ENCODE results near the gene FAM237A. TPM values are rescaled to one million over a fixed set of nuclear protein-coding genes. Genes with fewer than 3 reads are reported as not detected.
A peak's percentile ranks its signal among the peaks of the same experiment; 100 is the strongest.

FAM237A gene
- total RNA-seq, 1 donor: not detected

- H3K36me3 ChIP-seq (ENCODE audit: insufficient read depth, low read length): no peaks in the 10 kb centered on the region
- no peak overlapping the region for H2AFZ ChIP-seq (ENCODE audit: low read length)
- no peaks in the 10 kb centered on the region for H3K27me3 ChIP-seq (ENCODE audit: insufficient read depth, low read length)
- peak; percentile 54 for DNase-seq (ENCODE audit: insufficient read length, low spot score, missing footprints)
- H3K4me1 ChIP-seq (ENCODE audit: insufficient read depth, low read length): no peaks in the 10 kb centered on the region
- no peak overlapping the region for H3K4me3 ChIP-seq (ENCODE audit: insufficient read depth, low read length)
- H3K4me2 ChIP-seq (ENCODE audit: insufficient read depth, low read length): no peak overlapping the region
- no peaks in the 10 kb centered on the region for H3K79me2 ChIP-seq (ENCODE audit: insufficient read depth, low read length)
- H3K9me3 ChIP-seq (ENCODE audit: low read depth, low read length): no peaks in the 10 kb centered on the region
- TF ChIP-seq, protein P1, sequence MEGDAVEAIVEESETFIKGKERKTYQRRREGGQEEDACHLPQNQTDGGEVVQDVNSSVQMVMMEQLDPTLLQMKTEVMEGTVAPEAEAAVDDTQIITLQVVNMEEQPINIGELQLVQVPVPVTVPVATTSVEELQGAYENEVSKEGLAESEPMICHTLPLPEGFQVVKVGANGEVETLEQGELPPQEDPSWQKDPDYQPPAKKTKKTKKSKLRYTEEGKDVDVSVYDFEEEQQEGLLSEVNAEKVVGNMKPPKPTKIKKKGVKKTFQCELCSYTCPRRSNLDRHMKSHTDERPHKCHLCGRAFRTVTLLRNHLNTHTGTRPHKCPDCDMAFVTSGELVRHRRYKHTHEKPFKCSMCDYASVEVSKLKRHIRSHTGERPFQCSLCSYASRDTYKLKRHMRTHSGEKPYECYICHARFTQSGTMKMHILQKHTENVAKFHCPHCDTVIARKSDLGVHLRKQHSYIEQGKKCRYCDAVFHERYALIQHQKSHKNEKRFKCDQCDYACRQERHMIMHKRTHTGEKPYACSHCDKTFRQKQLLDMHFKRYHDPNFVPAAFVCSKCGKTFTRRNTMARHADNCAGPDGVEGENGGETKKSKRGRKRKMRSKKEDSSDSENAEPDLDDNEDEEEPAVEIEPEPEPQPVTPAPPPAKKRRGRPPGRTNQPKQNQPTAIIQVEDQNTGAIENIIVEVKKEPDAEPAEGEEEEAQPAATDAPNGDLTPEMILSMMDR (IDR thresholded peaks at IDR 0.05; ENCODE audit: extremely low read depth, low read depth, low read length): peak; percentile 63
- no peak overlapping the region for H3K27ac ChIP-seq (ENCODE audit: low read depth, low read length)
- no peaks in the 10 kb centered on the region for H4K20me1 ChIP-seq (ENCODE audit: insufficient read depth, low read length)
These were observed 51.3 kb downstream of the FAM237A start for GRCh38 chr2:206693399-206694137.

- H3K4me3 ChIP-seq (ENCODE audit: insufficient read depth, low read length): no peak overlapping the region
- no peaks in the 10 kb centered on the region for H3K9me3 ChIP-seq (ENCODE audit: low read depth, low read length)
- peaks cover 4% of the 10 kb centered on the region for H3K27me3 ChIP-seq (ENCODE audit: insufficient read depth, low read length)
- TF ChIP-seq, protein P1 (IDR thresholded peaks at IDR 0.05; ENCODE audit: extremely low read depth, low read depth, low read length): no peak
- no peak for DNase-seq (ENCODE audit: insufficient read length, low spot score, missing footprints)
- H4K20me1 ChIP-seq (ENCODE audit: insufficient read depth, low read length): no peaks in the 10 kb centered on the region
- no peaks in the 10 kb centered on the region for H3K79me2 ChIP-seq (ENCODE audit: insufficient read depth, low read length)
- no peaks in the 10 kb centered on the region for H3K36me3 ChIP-seq (ENCODE audit: insufficient read depth, low read length)
- no peak overlapping the region for H2AFZ ChIP-seq (ENCODE audit: low read length)
- no peak overlapping the region for H3K27ac ChIP-seq (ENCODE audit: low read depth, low read length)
- no peaks in the 10 kb centered on the region for H3K4me1 ChIP-seq (ENCODE audit: insufficient read depth, low read length)
- no peak overlapping the region for H3K4me2 ChIP-seq (ENCODE audit: insufficient read depth, low read length)
These were observed 54.6 kb downstream of the FAM237A start for GRCh38 chr2:206696910-206697309.

- Histone ChIP-seq H3K27me3 (ENCODE audit: insufficient read depth, low read length) (peaks cover 6% of the 10 kb centered on the region), H3K4me1 (ENCODE audit: insufficient read depth, low read length) (no peaks in the 10 kb centered on the region), H3K79me2 (ENCODE audit: insufficient read depth, low read length) (no peaks in the 10 kb centered on the region), H3K27ac (ENCODE audit: low read depth, low read length) (no peak overlapping the region), H4K20me1 (ENCODE audit: insufficient read depth, low read length) (no peaks in the 10 kb centered on the region), H3K4me3 (ENCODE audit: insufficient read depth, low read length) (no peak overlapping the region), H3K4me2 (ENCODE audit: insufficient read depth, low read length) (no peak overlapping the region), H3K36me3 (ENCODE audit: insufficient read depth, low read length) (no peaks in the 10 kb centered on the region), H2AFZ (ENCODE audit: low read length) (no peak overlapping the region), H3K9me3 (ENCODE audit: low read depth, low read length) (no peaks in the 10 kb centered on the region)
- TF ChIP-seq, protein P1 (IDR thresholded peaks at IDR 0.05; ENCODE audit: extremely low read depth, low read depth, low read length): no peak
- no peak for DNase-seq (ENCODE audit: insufficient read length, low spot score, missing footprints)
These were observed 56.5 kb downstream of the FAM237A start for GRCh38 chr2:206698811-206699210.

Other genes starting within 250 kb of the FAM237A start
- under 0.01 and 0.29 TPM in 2 replicates for gene ADAM23, start 199.0 kb upstream of the FAM237A start, total RNA-seq
- not detected in 2 replicates for gene DYTN, start 75.9 kb downstream of the FAM237A start, total RNA-seq
- 0.88 and 2.2 TPM in 2 replicates for gene MDH1B, start 122.8 kb downstream of the FAM237A start, total RNA-seq
- gene FASTKD2, start 123.1 kb downstream of the FAM237A start, total RNA-seq: 35.8 and 39.2 TPM in 2 replicates

All from osteoblast (primary cell).